HepG2 (cell line): ENCODE measurements around the gene MEX3C.

Experiments
- DRAP1 ChIP-seq: IDR thresholded peaks from 2 replicates; pipeline ENCODE4 v1.6.1; 2016; ENCODE audit warnings: missing genetic modification reagents, missing compliant biosample characterization
- HDAC1 ChIP-seq: sonication (generic); formaldehyde crosslinking; IDR thresholded peaks from 2 replicates; pipeline ENCODE4 v1.5.1; 2020; ENCODE audit warnings: mild to moderate bottlenecking, missing genetic modification reagents
- HNF4A ChIP-seq: sonication (generic); formaldehyde crosslinking; IDR thresholded peaks from 2 replicates; pipeline ENCODE4 v1.4.0; 2020; ENCODE audit warnings: missing genetic modification reagents
- NR1H2 ChIP-seq: sonication (generic); formaldehyde crosslinking; IDR thresholded peaks from 2 replicates; pipeline ENCODE4 v1.8.1; 2022; ENCODE audit warnings: low read depth, missing genetic modification reagents, borderline replicate concordance
- POLR2A ChIP-seq, 2 experiments: IDR thresholded peaks; 2 replicates each; pipeline ENCODE4 v1.6.1; 2011; ENCODE audit warnings: low read depth in 2 of 2, low read length in 2 of 2, mild to moderate bottlenecking in 1 of 2, moderate library complexity in 1 of 2; ENCODE audit not compliant: insufficient read depth in 1 of 2
- RFX5 ChIP-seq: IDR thresholded peaks from 2 replicates; pipeline ENCODE4 v1.6.1; 2011; ENCODE audit warnings: low read depth, low read length, improper control_type of control experiment
- ZBTB7A ChIP-seq: sonication (generic); formaldehyde crosslinking; IDR thresholded peaks from 2 replicates; pipeline ENCODE4 v1.8.0; 2022; ENCODE audit warnings: mild to moderate bottlenecking, missing genetic modification reagents

GRCh38 chr18:51151568-51152511 is 45.6 kb downstream of the MEX3C start:
- TF ChIP-seq HNF4A (CRISPR knock-in tag) (no peak), RFX5 (no peak), ZBTB7A (no peak), POLR2A (IDR thresholded peaks at IDR 0.05; ENCODE audit: insufficient read depth in 1 of 2, low read depth in 2 of 2, low read length in 2 of 2) (no peak), DRAP1 (CRISPR knock-in tag) (no peak), NR1H2 (CRISPR knock-in tag) (no peak), HDAC1 (no peak)
